ENCODE measurements around the gene HSF2.

Gene HSF2

DNA sequence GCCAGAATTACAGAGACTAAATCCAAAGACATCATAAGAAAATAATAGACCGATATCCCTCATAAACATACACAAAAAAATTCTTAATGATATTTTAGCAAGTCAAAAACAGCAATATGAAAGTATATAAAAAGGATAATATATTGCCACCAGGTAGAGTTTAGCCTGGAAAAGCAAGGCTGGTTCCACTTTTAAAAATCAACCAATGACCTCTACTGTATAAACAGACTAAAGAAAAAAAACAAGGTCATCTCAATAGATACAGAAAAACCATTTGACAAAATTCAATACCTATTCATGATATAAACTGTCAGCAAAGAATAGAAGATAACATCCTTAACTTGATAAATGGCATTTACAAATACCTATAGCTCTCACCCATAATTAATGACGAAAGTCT, 62.4 kb downstream of the HSF2 start:
- no peak for TF ChIP-seq L3MBTL2 (conservative IDR thresholded peaks at IDR 0.05)
- TF ChIP-seq ARNT (IDR thresholded peaks at IDR 0.05), result no peak
- TF ChIP-seq CTBP1 (IDR thresholded peaks at IDR 0.05; ENCODE audit: borderline replicate concordance), result no peak
- no peak for TF ChIP-seq ELF4 (IDR thresholded peaks at IDR 0.05)
- TF ChIP-seq SUZ12 (IDR thresholded peaks at IDR 0.05), result no peak
- no peak for TF ChIP-seq ZNF384 (IDR thresholded peaks at IDR 0.05)
- no peak for TF ChIP-seq SP1 (IDR thresholded peaks at IDR 0.05)
- no peak for TF ChIP-seq BHLHE40 (IDR thresholded peaks at IDR 0.05; ENCODE audit: borderline replicate concordance)
- no peak for TF ChIP-seq FOXA1 (IDR thresholded peaks at IDR 0.05)
- TF ChIP-seq HDGF (IDR thresholded peaks at IDR 0.05; ENCODE audit: borderline replicate concordance), result no peak
- TF ChIP-seq FOXM1 (IDR thresholded peaks at IDR 0.05; ENCODE audit: borderline replicate concordance), result no peak
- no peak for TF ChIP-seq LEF1 (IDR thresholded peaks at IDR 0.05; ENCODE audit: borderline replicate concordance)
- no peak for TF ChIP-seq TARDBP (IDR thresholded peaks at IDR 0.05)
- TF ChIP-seq, protein P1, sequence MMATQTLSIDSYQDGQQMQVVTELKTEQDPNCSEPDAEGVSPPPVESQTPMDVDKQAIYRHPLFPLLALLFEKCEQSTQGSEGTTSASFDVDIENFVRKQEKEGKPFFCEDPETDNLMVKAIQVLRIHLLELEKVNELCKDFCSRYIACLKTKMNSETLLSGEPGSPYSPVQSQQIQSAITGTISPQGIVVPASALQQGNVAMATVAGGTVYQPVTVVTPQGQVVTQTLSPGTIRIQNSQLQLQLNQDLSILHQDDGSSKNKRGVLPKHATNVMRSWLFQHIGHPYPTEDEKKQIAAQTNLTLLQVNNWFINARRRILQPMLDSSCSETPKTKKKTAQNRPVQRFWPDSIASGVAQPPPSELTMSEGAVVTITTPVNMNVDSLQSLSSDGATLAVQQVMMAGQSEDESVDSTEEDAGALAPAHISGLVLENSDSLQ (IDR thresholded peaks at IDR 0.05), result no peak
- TF ChIP-seq NFRKB (IDR thresholded peaks at IDR 0.05), result no peak
- TF ChIP-seq FOXK2 (IDR thresholded peaks at IDR 0.05), result no peak
- ChIA-PET CTCF (no interaction called here), POLR2A (no interaction called here)
- no peak for DNase-seq (ENCODE audit: extremely low spot score)

GRCh38 chr6:122471107-122472021, 71.9 kb downstream of the HSF2 start, which contains the start of gene SERINC1:
SERINC1 (minus strand) TSS chr6:122471807; CDS start chr6:122471737, 70 bp downstream.
- CTCF ChIA-PET, result no interaction called here
- peak; percentile 96 for DNase-seq (ENCODE audit: extremely low spot score)
- POLR2A ChIA-PET, result interaction anchor here (0.6 to 1.5 kb wide), 9 partner anchors 9 to 154 kb away, joined by 3 to 5 read pairs (median 3); no protein-coding TSS in a partner anchor
- TF ChIP-seq, protein P1 (IDR thresholded peaks at IDR 0.05), result peak; percentile 95
- no peak for TF ChIP-seq ARNT (IDR thresholded peaks at IDR 0.05)
- peak; percentile 47 for TF ChIP-seq ELF4 (IDR thresholded peaks at IDR 0.05)
- TF ChIP-seq L3MBTL2 (conservative IDR thresholded peaks at IDR 0.05), result 0 out of 2 replicates have a peak, but pooled peaks have one; percentile 21

- DNase-seq (ENCODE audit: extremely low spot score), result no peak
- ChIA-PET CTCF (no interaction called here), POLR2A (interaction anchor here (1.0 to 1.5 kb wide), 6 partner anchors 8 to 64 kb away, joined by 3 to 5 read pairs (median 3); no protein-coding TSS in a partner anchor)
- TF ChIP-seq L3MBTL2 (conservative IDR thresholded peaks at IDR 0.05) (no peak; the same call in 1 of the 2 replicates), ZNF384 (IDR thresholded peaks at IDR 0.05) (no peak), FOXM1 (IDR thresholded peaks at IDR 0.05; ENCODE audit: borderline replicate concordance) (no peak)
Measured at GRCh38 chr6:122472022-122472340, 72.5 kb downstream of the HSF2 start.

DNA sequence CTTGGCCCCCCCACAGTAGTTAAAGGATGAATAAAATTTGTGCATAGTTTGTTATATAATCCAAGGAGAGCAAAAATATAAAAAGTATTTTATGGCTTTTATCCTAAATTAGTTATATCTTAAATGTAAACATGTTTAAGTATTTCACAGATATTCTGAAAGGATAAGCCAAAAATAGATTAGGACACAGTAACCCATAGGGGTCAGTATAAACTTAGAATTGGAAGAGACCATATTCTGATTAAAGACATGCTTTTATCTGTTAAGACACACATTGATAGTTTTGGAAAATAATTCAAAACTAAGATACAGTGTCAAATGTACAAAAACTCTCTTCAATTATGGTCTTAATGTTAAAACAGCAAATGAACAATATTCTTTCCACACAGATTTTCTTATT, 76.7 kb downstream of the HSF2 start:
- DNase-seq (ENCODE audit: extremely low spot score), result peak; percentile 27
- POLR2A ChIA-PET, result no interaction called here
- TF ChIP-seq CTBP1 (IDR thresholded peaks at IDR 0.05; ENCODE audit: borderline replicate concordance) (no peak), SUZ12 (IDR thresholded peaks at IDR 0.05) (no peak), ARNT (IDR thresholded peaks at IDR 0.05) (no peak), SP1 (IDR thresholded peaks at IDR 0.05) (no peak), NFRKB (IDR thresholded peaks at IDR 0.05) (no peak), HDGF (IDR thresholded peaks at IDR 0.05; ENCODE audit: borderline replicate concordance) (no peak), L3MBTL2 (conservative IDR thresholded peaks at IDR 0.05) (no peak), FOXK2 (IDR thresholded peaks at IDR 0.05) (no peak), BHLHE40 (IDR thresholded peaks at IDR 0.05; ENCODE audit: borderline replicate concordance) (no peak), LEF1 (IDR thresholded peaks at IDR 0.05; ENCODE audit: borderline replicate concordance) (no peak), ZNF384 (IDR thresholded peaks at IDR 0.05) (no peak), FOXA1 (IDR thresholded peaks at IDR 0.05) (no peak), FOXM1 (IDR thresholded peaks at IDR 0.05; ENCODE audit: borderline replicate concordance) (no peak), TARDBP (IDR thresholded peaks at IDR 0.05) (no peak), ELF4 (IDR thresholded peaks at IDR 0.05) (no peak)
- TF ChIP-seq, protein P1 (IDR thresholded peaks at IDR 0.05), result no peak
- CTCF ChIA-PET, result no interaction called here

- DNase-seq (ENCODE audit: extremely low spot score), result no peak
- ChIA-PET CTCF (interaction anchor here (0.8 to 1.1 kb wide), 2 partner anchors 48 to 49 kb away, joined by 3 to 4 read pairs; no protein-coding TSS in a partner anchor), POLR2A (no interaction called here)
- no peak for TF ChIP-seq ARNT (IDR thresholded peaks at IDR 0.05)
- no peak for TF ChIP-seq L3MBTL2 (conservative IDR thresholded peaks at IDR 0.05)
- no peak for TF ChIP-seq FOXK2 (IDR thresholded peaks at IDR 0.05)
- TF ChIP-seq FOXA1 (IDR thresholded peaks at IDR 0.05), result no peak
- TF ChIP-seq FOXM1 (IDR thresholded peaks at IDR 0.05; ENCODE audit: borderline replicate concordance), result no peak
- TF ChIP-seq SP1 (IDR thresholded peaks at IDR 0.05), result no peak
- no peak for TF ChIP-seq NFRKB (IDR thresholded peaks at IDR 0.05)
- TF ChIP-seq, protein P1 (IDR thresholded peaks at IDR 0.05), result no peak
- TF ChIP-seq LEF1 (IDR thresholded peaks at IDR 0.05; ENCODE audit: borderline replicate concordance), result no peak
- no peak for TF ChIP-seq TARDBP (IDR thresholded peaks at IDR 0.05)
- no peak for TF ChIP-seq HDGF (IDR thresholded peaks at IDR 0.05; ENCODE audit: borderline replicate concordance)
- TF ChIP-seq ZNF384 (IDR thresholded peaks at IDR 0.05), result no peak
- TF ChIP-seq CTBP1 (IDR thresholded peaks at IDR 0.05; ENCODE audit: borderline replicate concordance), result no peak
- no peak for TF ChIP-seq BHLHE40 (IDR thresholded peaks at IDR 0.05; ENCODE audit: borderline replicate concordance)
- TF ChIP-seq SUZ12 (IDR thresholded peaks at IDR 0.05), result no peak
- no peak for TF ChIP-seq ELF4 (IDR thresholded peaks at IDR 0.05)
Measured at GRCh38 chr6:122482750-122483080, 83.3 kb downstream of the HSF2 start.
